Lower leg skin (tissue), 3 donors: ENCODE data around the gene KRT72.

ENCODE experiments used
- POLR2A ChIP-seq, 2 donors: fragments of 450-650 bp; IDR thresholded peaks; one replicate each; pipeline ENCODE4 v1.6.1; 2016 to 2017; ENCODE audit warnings: antibody characterized with exemption in 2 of 2, mild to moderate bottlenecking in 1 of 2, moderate library complexity in 1 of 2
- TF ChIP-seq, protein P1 (sequence below), 3 donors: fragments of 450-650 bp; IDR thresholded peaks; one replicate each; pipeline ENCODE4 v1.5.1; 2016; ENCODE audit warnings: antibody characterized with exemption in 3 of 3, mild to moderate bottlenecking in 3 of 3, moderate library complexity in 2 of 3

DNA sequence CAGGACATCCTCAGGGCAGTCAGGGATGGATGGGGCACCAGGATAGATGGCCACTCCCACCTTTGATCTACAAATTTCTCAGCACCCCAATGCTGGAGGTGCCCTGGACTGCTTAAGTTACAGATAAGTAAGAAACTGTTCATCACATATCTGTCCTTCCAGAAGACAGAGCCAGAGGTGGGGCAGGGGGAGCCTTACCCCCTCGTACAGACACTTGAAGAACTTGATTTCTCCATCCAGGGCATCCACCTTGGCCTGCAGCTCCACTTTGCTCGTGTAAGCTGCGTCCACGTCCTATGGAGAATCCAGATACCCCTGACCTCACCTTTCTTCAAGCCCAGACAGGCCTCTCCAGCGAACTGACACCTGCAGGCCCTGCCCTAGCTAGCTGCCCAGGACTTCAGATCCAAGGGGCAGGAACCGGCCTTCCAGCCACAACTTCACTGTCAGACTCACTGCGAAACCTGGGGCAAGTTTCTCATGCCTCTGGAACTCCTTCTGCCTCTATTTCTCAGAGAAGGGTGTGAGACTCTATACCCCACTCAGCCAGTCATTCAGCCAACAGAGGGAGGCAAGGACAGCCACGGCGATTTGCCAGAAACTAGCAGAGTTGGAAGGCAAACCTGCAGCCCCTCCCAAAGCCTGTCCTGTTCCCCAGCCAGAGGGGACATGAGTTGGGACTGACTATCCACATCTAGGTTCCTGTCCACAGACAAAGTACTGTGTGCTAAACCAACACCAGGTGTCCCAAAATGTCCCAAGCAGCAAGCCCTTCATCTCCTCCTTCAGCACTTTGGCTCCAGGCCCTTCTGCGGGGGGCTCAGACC lies 13.3 kb upstream of the KRT72 start:
- TF ChIP-seq POLR2A (IDR thresholded peaks at IDR 0.05) = no peak
- TF ChIP-seq, protein P1, sequence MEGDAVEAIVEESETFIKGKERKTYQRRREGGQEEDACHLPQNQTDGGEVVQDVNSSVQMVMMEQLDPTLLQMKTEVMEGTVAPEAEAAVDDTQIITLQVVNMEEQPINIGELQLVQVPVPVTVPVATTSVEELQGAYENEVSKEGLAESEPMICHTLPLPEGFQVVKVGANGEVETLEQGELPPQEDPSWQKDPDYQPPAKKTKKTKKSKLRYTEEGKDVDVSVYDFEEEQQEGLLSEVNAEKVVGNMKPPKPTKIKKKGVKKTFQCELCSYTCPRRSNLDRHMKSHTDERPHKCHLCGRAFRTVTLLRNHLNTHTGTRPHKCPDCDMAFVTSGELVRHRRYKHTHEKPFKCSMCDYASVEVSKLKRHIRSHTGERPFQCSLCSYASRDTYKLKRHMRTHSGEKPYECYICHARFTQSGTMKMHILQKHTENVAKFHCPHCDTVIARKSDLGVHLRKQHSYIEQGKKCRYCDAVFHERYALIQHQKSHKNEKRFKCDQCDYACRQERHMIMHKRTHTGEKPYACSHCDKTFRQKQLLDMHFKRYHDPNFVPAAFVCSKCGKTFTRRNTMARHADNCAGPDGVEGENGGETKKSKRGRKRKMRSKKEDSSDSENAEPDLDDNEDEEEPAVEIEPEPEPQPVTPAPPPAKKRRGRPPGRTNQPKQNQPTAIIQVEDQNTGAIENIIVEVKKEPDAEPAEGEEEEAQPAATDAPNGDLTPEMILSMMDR (IDR thresholded peaks at IDR 0.05) = no peak
